CD4-positive, alpha-beta T cell treated with Interleukin-17A for 4 hours (primary cell): ENCODE measurements around the gene MCU.
"Not testable (repeated sequence)": the region's sequence is repeated elsewhere in the genome, so short reads cannot be mapped to it uniquely, and the experiment has no call there.

Source experiments
- DNase-seq: peaks from one replicate; pipeline ENCODE4 v3.0.0-alpha.2; 2020; ENCODE audit warnings: mixed read lengths

The MCU gene

GRCh38 chr10:72765051-72765745 lies 73.3 kb downstream of the MCU start:
- no peak for DNase-seq

- DNase-seq, result not testable (repeated sequence)
These were observed 79.3 kb downstream of the MCU start for GRCh38 chr10:72771195-72771594.

- no peak for DNase-seq
These were observed 80.1 kb downstream of the MCU start for GRCh38 chr10:72772031-72772430.

- DNase-seq, result no peak
These were observed 87.9 kb downstream of the MCU start for GRCh38 chr10:72779874-72780273.

GRCh38 chr10:72782649-72783330 lies 90.8 kb downstream of the MCU start:
- no peak for DNase-seq

- DNase-seq, result no peak
These were observed 91.5 kb downstream of the MCU start for GRCh38 chr10:72783410-72783833.

- DNase-seq, result no peak
These were observed 92.8 kb downstream of the MCU start for GRCh38 chr10:72784551-72785351.

GRCh38 chr10:72785409-72785808 lies 93.5 kb downstream of the MCU start:
- DNase-seq, result no peak

GRCh38 chr10:72790216-72790990 lies 98.5 kb downstream of the MCU start:
- DNase-seq, result no peak

GRCh38 chr10:72792288-72792687 lies 100.3 kb downstream of the MCU start:
- no peak for DNase-seq

- DNase-seq, result no peak
These were observed 101.8 kb downstream of the MCU start for GRCh38 chr10:72793752-72794151.

GRCh38 chr10:72794260-72794659 lies 102.3 kb downstream of the MCU start:
- DNase-seq, result no peak

- no peak for DNase-seq
These were observed 104.1 kb downstream of the MCU start for GRCh38 chr10:72796042-72796441.

- no peak for DNase-seq
These were observed 104.6 kb downstream of the MCU start for GRCh38 chr10:72796538-72796937.

GRCh38 chr10:72800000-72800740 lies 108.2 kb downstream of the MCU start:
- DNase-seq, result no peak

- no peak for DNase-seq
These were observed 108.8 kb downstream of the MCU start for GRCh38 chr10:72800741-72801092.

- DNase-seq, result peak; percentile 3
These were observed 109.4 kb downstream of the MCU start for GRCh38 chr10:72801263-72801868.

GRCh38 chr10:72802332-72802731 lies 110.4 kb downstream of the MCU start:
- DNase-seq, result no peak

- no peak for DNase-seq
These were observed 111.0 kb downstream of the MCU start for GRCh38 chr10:72802763-72803505.

GRCh38 chr10:72808001-72808400 lies 116.1 kb downstream of the MCU start:
- DNase-seq, result no peak

GRCh38 chr10:72809006-72809405 lies 117.1 kb downstream of the MCU start:
- no peak for DNase-seq
